Erythroblast (primary cell): ENCODE results near the gene FAM72C.
"Not testable (repeated sequence)": the region's sequence is repeated elsewhere in the genome, so short reads cannot be mapped to it uniquely, and the experiment has no call there.

Source experiments
- GATA1 ChIP-seq: IDR thresholded peaks from 2 replicates; pipeline ENCODE4 v1.6.1; 2011; ENCODE audit warnings: low read depth, mild to moderate bottlenecking, control low read depth, low read length, moderate library complexity
- POLR2A ChIP-seq: IDR thresholded peaks from 2 replicates; pipeline ENCODE4 v1.6.1; 2011; ENCODE audit warnings: mild to moderate bottlenecking, low read length

- not testable (repeated sequence) for TF ChIP-seq POLR2A, GATA1
These were observed 24.0 kb downstream of the FAM72C start for GRCh38 chr1:143947749-143948148.
